Psoas muscle (tissue), 8 donors: ENCODE data around the gene LOXL4. TPM values are rescaled to one million over a fixed set of nuclear protein-coding genes. Genes with fewer than 3 reads are reported as not detected.

Source experiments
- ATAC-seq, 4 donors: fragments of 200-7000 bp; cut with Tn5 transposase; one replicate each; pipeline ENCODE4 v1.9.1; 2020; ENCODE audit warnings: moderate library complexity in 3 of 4, mild to moderate bottlenecking in 2 of 4
- DNase-seq, 2 donors: peaks; one replicate each; pipeline ENCODE4 v3.0.0-alpha.2; 2020
- H3K27ac ChIP-seq: fragments of 200-600 bp; one replicate; pipeline ENCODE4 v1.8.0; 2022
- H3K27me3 ChIP-seq, 3 donors: fragments of 200-600 bp in 1 of 3; one replicate each; pipeline versions ENCODE4 v1.6.1 to v1.8.0; 2013 to 2022; ENCODE audit warnings: low read length in 2 of 3, mild to moderate bottlenecking in 2 of 3, moderate library complexity in 1 of 3; ENCODE audit not compliant: insufficient read depth in 3 of 3
- H3K36me3 ChIP-seq, 2 donors: fragments of 200-600 bp in 1 of 2; one replicate each; pipeline versions ENCODE4 v1.6.1 to v1.8.0; 2013 to 2022; ENCODE audit warnings: low read depth in 1 of 2, mild to moderate bottlenecking in 1 of 2, moderate library complexity in 1 of 2; ENCODE audit not compliant: insufficient read depth in 1 of 2
- H3K4me1 ChIP-seq: fragments of 200-600 bp; one replicate; pipeline ENCODE4 v1.8.0; 2022
- H3K4me3 ChIP-seq: fragments of 200-600 bp; one replicate; pipeline ENCODE4 v1.8.0; 2022; ENCODE audit warnings: mild to moderate bottlenecking
- H3K9me3 ChIP-seq: fragments of 200-600 bp; one replicate; pipeline ENCODE4 v1.8.0; 2022
- WGBS, 3 donors: extraction: QIAGEN DNeasy Blood & Tissue Kit; methylation state at CpG; one replicate each; pipeline versions ENCODE4 v1.1.6 to v1.1.7; 2013; 5-methylcytosine and 5-hydroxymethylcytosine counted together
- intact Hi-C, 2 donors: fragments of 100-400 bp; cut with DNase I; formaldehyde crosslinking; loops; one replicate each; pipeline versions ENCODE4 v1.11.0 to v1.14.2; 2022
- polyA plus RNA-seq, 3 donors: library from polyadenylated mRNA; stranded (reverse); fragments of 200-250 nt; gene quantifications; one replicate each; pipeline ENCODE4 v1.2.3, GENCODE V29; 2013
- total RNA-seq, 4 donors: library from RNA; stranded (reverse); fragmentation: NEBNext Ultra II Directional in 2 of 4; extraction: Animal tissue kit (Norgen Biotek cat#: 25700) in 2 of 4; gene quantifications; one replicate each; pipeline versions ENCODE4 v1.2.1 to v1.2.4, GENCODE V29; 2021 to 2023
- TF ChIP-seq, protein P1 (sequence below): fragments of 200-600 bp; IDR thresholded peaks from one replicate; pipeline ENCODE4 v1.8.0; 2022; ENCODE audit warnings: antibody characterized with exemption
- donor health status: healthy with polysubstance abuse.
- donor health status: DM: no; HTN: no; CAD: no; lungs with moderate emphysema.
- donor health status: Bipolar disorder and iron deficiency.
- donor health status: healthy.
- donor health status: DM: yes; HTN: yes; CAD: no.
- donor health status: DM: no; HTN: no; CAD: no.
- donor health status: DM: no; HTN: no; CAD: no.
- donor health status: DM: yes; HTN: yes; CAD: no.

The LOXL4 gene
- total and polyA plus RNA-seq, 7 donors = 2.9 to 26.3 (median 7.4) TPM

GRCh38 chr10:98226508-98227144 is 41.4 kb downstream of the LOXL4 start:
- H3K4me1 ChIP-seq = peaks cover 9% of the 10 kb centered on the region
- TF ChIP-seq, protein P1, sequence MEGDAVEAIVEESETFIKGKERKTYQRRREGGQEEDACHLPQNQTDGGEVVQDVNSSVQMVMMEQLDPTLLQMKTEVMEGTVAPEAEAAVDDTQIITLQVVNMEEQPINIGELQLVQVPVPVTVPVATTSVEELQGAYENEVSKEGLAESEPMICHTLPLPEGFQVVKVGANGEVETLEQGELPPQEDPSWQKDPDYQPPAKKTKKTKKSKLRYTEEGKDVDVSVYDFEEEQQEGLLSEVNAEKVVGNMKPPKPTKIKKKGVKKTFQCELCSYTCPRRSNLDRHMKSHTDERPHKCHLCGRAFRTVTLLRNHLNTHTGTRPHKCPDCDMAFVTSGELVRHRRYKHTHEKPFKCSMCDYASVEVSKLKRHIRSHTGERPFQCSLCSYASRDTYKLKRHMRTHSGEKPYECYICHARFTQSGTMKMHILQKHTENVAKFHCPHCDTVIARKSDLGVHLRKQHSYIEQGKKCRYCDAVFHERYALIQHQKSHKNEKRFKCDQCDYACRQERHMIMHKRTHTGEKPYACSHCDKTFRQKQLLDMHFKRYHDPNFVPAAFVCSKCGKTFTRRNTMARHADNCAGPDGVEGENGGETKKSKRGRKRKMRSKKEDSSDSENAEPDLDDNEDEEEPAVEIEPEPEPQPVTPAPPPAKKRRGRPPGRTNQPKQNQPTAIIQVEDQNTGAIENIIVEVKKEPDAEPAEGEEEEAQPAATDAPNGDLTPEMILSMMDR = no peak
- no peaks in the 10 kb centered on the region for H3K27me3 ChIP-seq
- 52 to 58% (median 56%) methylated on average over 1 of the region's 1 CpG for WGBS, 3 donors
- no peak overlapping the region for H3K4me3 ChIP-seq
- ATAC-seq = no peak
- H3K36me3 ChIP-seq = peaks cover 0 to 3% of the 10 kb centered on the region in 2 donors
- H3K9me3 ChIP-seq = peaks cover 12% of the 10 kb centered on the region
- intact Hi-C loops = no loop called here
- DNase-seq = no peak
- no peak overlapping the region for H3K27ac ChIP-seq

DNA sequence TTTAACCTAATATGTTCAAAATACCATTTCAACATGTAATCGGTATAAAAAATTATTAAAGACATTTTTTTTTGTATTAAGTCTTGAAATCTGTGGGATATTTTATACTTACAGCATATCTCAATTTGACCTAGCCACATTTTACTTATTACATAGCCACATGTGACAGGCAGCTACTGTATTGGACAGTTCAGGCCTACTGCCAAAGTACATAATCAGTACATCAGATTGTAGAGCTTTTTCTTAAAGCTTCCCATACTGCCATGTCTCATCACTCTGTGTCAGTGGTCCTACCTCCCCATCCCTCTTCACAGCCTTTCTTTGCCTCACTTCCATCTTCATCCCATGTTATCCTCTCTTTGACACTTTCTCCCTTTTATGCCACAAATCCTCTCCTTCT is 43.0 kb downstream of the LOXL4 start:
- intact Hi-C loops = no loop called here
- 81 to 95% (median 91%) methylated on average over 1 of the region's 1 CpG for WGBS, 3 donors
- peaks cover 14% of the 10 kb centered on the region for H3K9me3 ChIP-seq
- TF ChIP-seq, protein P1 = no peak
- H3K27ac ChIP-seq = no peak overlapping the region
- no peak for ATAC-seq
- no peaks in the 10 kb centered on the region for H3K27me3 ChIP-seq
- H3K4me3 ChIP-seq = no peak overlapping the region
- H3K4me1 ChIP-seq = peaks cover 9% of the 10 kb centered on the region
- DNase-seq = no peak
- H3K36me3 ChIP-seq = no peaks in the 10 kb centered on the region

- Histone ChIP-seq H3K36me3 (no peaks in the 10 kb centered on the region), H3K4me1 (peaks cover 9% of the 10 kb centered on the region), H3K27ac (no peak overlapping the region), H3K4me3 (no peak overlapping the region), H3K27me3 (no peaks in the 10 kb centered on the region), H3K9me3 (peaks cover 19% of the 10 kb centered on the region)
- intact Hi-C loops = no loop called here
- TF ChIP-seq, protein P1 = no peak
- DNase-seq (no peak), ATAC-seq (peak in 1 of 4 donors; percentile 30)
- 63 to 68% (median 67%) methylated on average over 2 of the region's 2 CpGs for WGBS, 3 donors
These were observed 43.5 kb downstream of the LOXL4 start for GRCh38 chr10:98224509-98224908.

GRCh38 chr10:98223874-98224273 is 44.1 kb downstream of the LOXL4 start:
- Histone ChIP-seq H3K4me1 (peaks cover 9% of the 10 kb centered on the region), H3K36me3 (no peaks in the 10 kb centered on the region), H3K9me3 (peaks cover 26% of the 10 kb centered on the region), H3K27me3 (no peaks in the 10 kb centered on the region), H3K27ac (no peak overlapping the region), H3K4me3 (no peak overlapping the region)
- 98 to 99% (median 99%) methylated on average over 6 of the region's 6 CpGs for WGBS, 3 donors
- TF ChIP-seq, protein P1 = no peak
- ATAC-seq = no peak
- DNase-seq = no peak
- intact Hi-C loops = no loop called here

- H3K27ac ChIP-seq = no peak overlapping the region
- DNase-seq (no peak), ATAC-seq (no peak)
- TF ChIP-seq, protein P1 = no peak
- WGBS, 3 donors = 72 to 86% (median 75%) methylated on average over 1 of the region's 1 CpG
- H3K9me3 ChIP-seq = peaks cover 21% of the 10 kb centered on the region
- intact Hi-C loops = no loop called here
- H3K4me3 ChIP-seq = no peak overlapping the region
- no peaks in the 10 kb centered on the region for H3K4me1 ChIP-seq
- H3K36me3 ChIP-seq = no peaks in the 10 kb centered on the region
- no peaks in the 10 kb centered on the region for H3K27me3 ChIP-seq
These were observed 50.2 kb downstream of the LOXL4 start for GRCh38 chr10:98217801-98218200.
